K562 (cell line): ENCODE measurements around the gene SCAF11. TPM values are rescaled to one million over a fixed set of nuclear protein-coding genes. Genes with fewer than 3 reads are reported as not detected.

Experiments used
- AFF4 ChIP-seq: sonication (generic); formaldehyde crosslinking; IDR thresholded peaks from 2 replicates; pipeline ENCODE4 v1.8.0; 2023; ENCODE audit warnings: mild to moderate bottlenecking, missing genetic modification reagents
- BCLAF1 ChIP-seq, 2 experiments: fragments of 450-650 bp in 1 of 2; IDR thresholded peaks; 2 replicates each; pipeline ENCODE4 v1.6.1; 2011 to 2017; ENCODE audit warnings: low read depth in 2 of 2, antibody characterized with exemption in 1 of 2, borderline replicate concordance in 1 of 2, low read length in 1 of 2, mild to moderate bottlenecking in 1 of 2, mixed read lengths in 1 of 2; ENCODE audit not compliant: control insufficient read depth in 1 of 2
- HMG20A ChIP-seq: fragments of 450-650 bp; formaldehyde crosslinking; conservative IDR thresholded peaks from 2 replicates; pipeline ENCODE4 v1.4.0; 2020; ENCODE audit warnings: mild to moderate bottlenecking, mixed read lengths
- HOXB6 ChIP-seq: fragments of 250-450 bp; sonication (Bioruptor Pico); IDR thresholded peaks from 2 replicates; pipeline ENCODE4 v1.5.1; 2022; ENCODE audit warnings: mild to moderate bottlenecking, borderline replicate concordance
- JUNB ChIP-seq: fragments of 450-650 bp; formaldehyde crosslinking; conservative IDR thresholded peaks from 2 replicates; pipeline ENCODE4 v1.4.0; 2020; ENCODE audit warnings: mild to moderate bottlenecking
- MBD2 ChIP-seq: sonication (generic); IDR thresholded peaks from 2 replicates; pipeline ENCODE4 v1.6.1; 2016; ENCODE audit warnings: low read depth, borderline replicate concordance
- MYBL2 ChIP-seq, 2 experiments: fragments of 450-650 bp in 1 of 2; sonication (generic) in 1 of 2; formaldehyde crosslinking in 1 of 2; IDR thresholded peaks; 2 replicates each; pipeline versions ENCODE4 v1.6.1 to v1.8.1; 2017 to 2022; ENCODE audit warnings: borderline replicate concordance in 1 of 2, inconsistent platforms in 1 of 2, low read depth in 1 of 2, mild to moderate bottlenecking in 1 of 2, missing genetic modification reagents in 1 of 2, moderate library complexity in 1 of 2
- NCOA6 ChIP-seq: fragments of 450-650 bp; IDR thresholded peaks from 2 replicates; pipeline ENCODE4 v1.6.1; 2017; ENCODE audit warnings: mild to moderate bottlenecking
- NFE2 ChIP-seq: IDR thresholded peaks from 2 replicates; pipeline ENCODE4 v1.6.1; 2014; ENCODE audit warnings: antibody characterized with exemption, low read depth
- POLR2H ChIP-seq: IDR thresholded peaks from 2 replicates; pipeline ENCODE4 v1.6.1; 2016; ENCODE audit warnings: missing genetic modification characterization, low read depth, mild to moderate bottlenecking, control low read depth, missing compliant biosample characterization, moderate library complexity
- RBM15 ChIP-seq: fragments of 200-400 bp; formaldehyde crosslinking; IDR thresholded peaks from 2 replicates; pipeline ENCODE4 v1.6.1; 2018; ENCODE audit warnings: mild to moderate bottlenecking, low read length, moderate library complexity; ENCODE audit not compliant: insufficient read depth
- SMARCA4 ChIP-seq: fragments of 450-650 bp; IDR thresholded peaks from 2 replicates; pipeline ENCODE4 v1.6.1; 2016
- SNIP1 ChIP-seq: fragments of 450-650 bp; IDR thresholded peaks from 2 replicates; pipeline ENCODE4 v1.7.1; 2017; ENCODE audit warnings: low read depth, mild to moderate bottlenecking
- STAG1 ChIP-seq: sonication (generic); formaldehyde crosslinking; IDR thresholded peaks from 2 replicates; pipeline ENCODE4 v1.5.0; 2020; ENCODE audit warnings: missing genetic modification reagents, borderline replicate concordance
- STAT6 ChIP-seq: sonication (generic); formaldehyde crosslinking; IDR thresholded peaks from 2 replicates; pipeline ENCODE4 v1.8.1; 2023; ENCODE audit warnings: mild to moderate bottlenecking, missing genetic modification reagents
- TOE1 ChIP-seq, 2 experiments: fragments of 450-650 bp in 1 of 2; sonication (generic) in 1 of 2; formaldehyde crosslinking in 1 of 2; IDR thresholded peaks; 2 replicates each; pipeline versions ENCODE4 v1.7.1 to v1.8.0; 2016 to 2022; ENCODE audit warnings: borderline replicate concordance in 2 of 2, mild to moderate bottlenecking in 2 of 2, antibody characterized with exemption in 1 of 2, inconsistent platforms in 1 of 2, low read depth in 1 of 2, missing genetic modification reagents in 1 of 2, moderate library complexity in 1 of 2
- polyA plus RNA-seq, 8 experiments: library from polyadenylated mRNA; depleted of rRNA in 4 of 8; stranded (reverse) in 5 of 8; unstranded in 3 of 8; fragments of >200 nt; fragmentation: Nextera tagmentation in 2 of 8; fragmentation: Illumina TruSeq in 1 of 8; extraction: Ambion mirVana in 2 of 8; extraction: Trizol in 1 of 8; gene quantifications; 2 replicates each; pipeline versions ENCODE4 v1.2.1 to v1.2.3, GENCODE V29; 2011 to 2014; ENCODE audit warnings: inconsistent platforms in 1 of 8, missing spikeins in 1 of 8
- total RNA-seq, 7 experiments: library from RNA; depleted of rRNA in 6 of 7; stranded (reverse); fragments of >200 nt in 6 of 7; fragmentation: Illumina TruSeq in 2 of 7; extraction: Trizol in 2 of 7; gene quantifications; 2 replicates each; pipeline versions ENCODE4 v1.2.1 to v1.2.3, GENCODE V29; 2011 to 2021; ENCODE audit warnings: low replicate concordance in 1 of 7

Gene SCAF11
- total and polyA plus RNA-seq, 9 of the 15 experiments (the other 6 are each of a cell fraction or from before 2014, with no cell fraction given), result 30.4 to 119 (median 80.0) TPM

- TF ChIP-seq BCLAF1 (IDR thresholded peaks at IDR 0.05; ENCODE audit: borderline replicate concordance in 1 of 2, control insufficient read depth in 1 of 2, low read depth in 2 of 2, low read length in 1 of 2) (0 out of 4 replicates have a peak, but pooled peaks of 1 of the 2 experiments have one; percentile 70), SMARCA4 (0 out of 2 replicates have a peak, but pooled peaks have one; percentile 8), MYBL2 (IDR thresholded peaks at IDR 0.05; ENCODE audit: low read depth) (no peak), MYBL2 (CRISPR knock-in tag; IDR thresholded peaks at IDR 0.05; ENCODE audit: borderline replicate concordance) (no peak), STAT6 (no peak), POLR2H (tag) (peak; percentile 66), HOXB6 (CRISPR knock-in tag) (no peak), MBD2 (peak; percentile 55; the same call in 1 of the 2 replicates), TOE1 (IDR thresholded peaks at IDR 0.05; ENCODE audit: borderline replicate concordance) (peak; percentile 92), TOE1 (CRISPR knock-in tag; IDR thresholded peaks at IDR 0.05; ENCODE audit: borderline replicate concordance, low read depth) (peak; percentile 92; the same call in 1 of the 2 replicates), RBM15 (no peak), HMG20A (CRISPR knock-in tag) (no peak), NFE2 (peak; percentile 47; the same call in 1 of the 2 replicates), JUNB (CRISPR knock-in tag) (no peak), STAG1 (CRISPR knock-in tag) (peak; percentile 50; the same call in 1 of the 2 replicates), NCOA6 (no peak), SNIP1 (no peak), AFF4 (CRISPR knock-in tag) (peak; percentile 97)
Observed at GRCh38 chr12:45990468-45991283, at the start of gene SCAF11 (continued).
